ENCODE results near the gene MAK.
A peak's percentile ranks its signal among the peaks of the same experiment; 100 is the strongest.
"Not testable (repeated sequence)": the region's sequence is repeated elsewhere in the genome, so short reads cannot be mapped to it uniquely, and the experiment has no call there.

Gene MAK

DNA sequence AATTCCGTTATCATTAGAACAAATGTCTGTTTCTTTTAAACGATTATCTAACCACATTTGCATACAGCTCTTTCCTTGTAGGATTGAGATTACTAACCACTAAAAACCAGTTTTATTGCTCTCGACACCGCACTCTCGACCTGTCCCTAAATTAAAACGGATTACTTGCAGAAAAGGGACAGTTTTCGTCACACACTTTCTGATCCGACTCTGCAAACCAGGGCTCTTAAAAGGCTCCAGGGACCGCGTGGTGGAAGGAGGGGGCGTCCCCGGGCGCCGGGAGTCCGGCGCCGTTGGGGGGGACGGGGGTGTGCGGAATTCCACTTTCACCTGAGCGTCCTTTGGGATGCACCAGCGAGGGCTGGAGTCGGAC lies 731 bp downstream of the MAK start:
- peaks cover 27% of the 10 kb centered on the region for H3K4me1 Mint-ChIP-seq (ENCODE audit: low read depth)
- peak overlapping the region; percentile 98 for H3K27ac Mint-ChIP-seq
- peak overlapping the region; percentile 75 for H3K4me3 Mint-ChIP-seq
- H3K36me3 Mint-ChIP-seq (ENCODE audit: low read depth) = no peaks in the 10 kb centered on the region
- peaks cover 6% of the 10 kb centered on the region for H3K9me3 Mint-ChIP-seq
- H3K27me3 Mint-ChIP-seq = peaks cover 74% of the 10 kb centered on the region
- peak; percentile 44 for DNase-seq

DNA sequence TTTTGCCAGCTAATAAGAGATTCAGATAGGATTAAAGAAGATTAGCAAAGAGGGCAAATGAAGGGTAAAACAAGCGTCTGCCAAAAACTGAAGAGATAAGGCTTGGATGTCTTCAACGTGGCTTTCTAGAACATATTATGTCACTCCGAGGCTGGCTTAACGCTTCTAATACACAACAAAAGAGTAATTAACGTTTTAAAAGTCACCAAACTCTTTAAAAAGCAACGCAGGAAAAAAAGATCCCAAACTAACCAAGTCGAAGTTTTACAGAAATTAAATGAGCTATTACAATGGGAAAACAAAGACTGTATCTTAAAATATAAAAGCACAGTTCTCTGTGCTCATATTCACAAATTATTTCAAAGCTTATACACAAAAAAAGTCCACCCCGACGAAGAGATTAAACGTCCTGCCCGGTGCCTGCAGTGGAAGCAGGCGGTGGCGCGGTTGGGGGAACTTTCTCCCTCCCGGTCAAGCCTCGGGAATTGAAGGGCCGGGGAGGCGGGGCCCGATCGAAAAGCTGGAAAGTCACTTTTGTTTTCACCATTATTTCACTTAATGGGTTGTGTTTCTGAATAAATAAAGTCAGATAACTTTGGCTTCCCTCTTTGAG lies 1.2 kb downstream of the MAK start:
- peak overlapping the region; percentile 74 for H3K27ac Mint-ChIP-seq

GRCh38 chr6:10834823-10835222 lies 3.5 kb downstream of the MAK start:
- H3K27me3 Mint-ChIP-seq = peaks cover 52% of the 10 kb centered on the region
- H3K9me3 Mint-ChIP-seq = peaks cover 6% of the 10 kb centered on the region

More for the DNA sequence above, 1.2 kb downstream of the MAK start:
- Mint-ChIP-seq H3K27me3 (peaks cover 70% of the 10 kb centered on the region), H3K36me3 (ENCODE audit: low read depth) (no peaks in the 10 kb centered on the region), H3K9me3 (peaks cover 6% of the 10 kb centered on the region), H3K4me3 (peak overlapping the region; percentile 75), H3K4me1 (ENCODE audit: low read depth) (peaks cover 27% of the 10 kb centered on the region)
- peak; percentile 36 for DNase-seq

DNA sequence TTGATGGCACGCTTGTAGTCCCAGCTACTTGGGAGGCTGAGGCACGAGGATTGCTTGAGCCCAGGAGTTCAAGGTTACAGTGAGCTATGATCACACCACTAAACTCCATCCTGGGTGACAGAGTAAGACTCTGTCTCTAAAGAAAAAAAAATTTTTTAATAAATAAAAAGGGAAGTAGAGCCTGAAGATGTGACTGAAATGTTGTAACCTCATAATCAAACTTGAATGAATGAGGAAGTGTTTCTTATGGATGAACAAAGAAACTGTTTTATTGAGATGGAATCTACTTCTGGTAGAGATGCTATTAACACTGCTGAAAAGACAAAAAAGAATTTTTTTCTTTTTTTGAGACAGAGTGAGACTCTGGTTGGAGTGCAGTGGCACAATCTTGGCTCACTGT lies 6.7 kb downstream of the MAK start:
- Mint-ChIP-seq H3K36me3 (ENCODE audit: low read depth) (peaks cover 6% of the 10 kb centered on the region), H3K4me3 (no peak overlapping the region), H3K9me3 (peaks cover 6% of the 10 kb centered on the region), H3K4me1 (ENCODE audit: low read depth) (no peaks in the 10 kb centered on the region), H3K27ac (no peak overlapping the region), H3K27me3 (peaks cover 28% of the 10 kb centered on the region)
- no peak for DNase-seq

More at GRCh38 chr6:10834823-10835222, 3.5 kb downstream of the MAK start:
- Mint-ChIP-seq H3K27ac (no peak overlapping the region), H3K4me1 (ENCODE audit: low read depth) (peaks cover 23% of the 10 kb centered on the region), H3K4me3 (no peak overlapping the region), H3K36me3 (ENCODE audit: low read depth) (no peaks in the 10 kb centered on the region)
- no peak for DNase-seq

GRCh38 chr6:10824819-10825218 lies 13.5 kb downstream of the MAK start:
- Mint-ChIP-seq H3K4me1 (ENCODE audit: low read depth) (no peaks in the 10 kb centered on the region), H3K27me3 (no peaks in the 10 kb centered on the region), H3K36me3 (ENCODE audit: low read depth) (peaks cover 11% of the 10 kb centered on the region), H3K9me3 (no peaks in the 10 kb centered on the region), H3K4me3 (no peak overlapping the region), H3K27ac (no peak overlapping the region)
- DNase-seq = no peak

DNA sequence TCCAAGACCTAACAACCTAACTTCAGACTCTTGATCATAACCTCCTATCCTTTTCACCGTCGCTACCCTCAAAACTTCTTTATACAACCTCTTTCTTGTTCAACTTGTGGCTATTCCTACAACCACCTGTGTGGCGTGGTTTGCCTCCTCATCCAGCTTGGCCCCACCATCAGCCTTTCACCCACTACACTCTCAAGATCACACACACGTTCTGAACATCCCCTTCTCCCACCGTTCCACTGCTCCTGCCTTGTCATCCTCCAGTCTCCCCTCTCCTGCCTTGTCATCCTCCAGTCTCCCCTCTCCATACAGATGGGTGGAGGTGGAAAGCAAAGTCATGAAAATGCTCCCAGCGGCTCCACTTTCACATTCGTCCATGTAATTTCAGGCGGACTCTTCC lies 14.0 kb downstream of the MAK start:
- Mint-ChIP-seq H3K27me3 (no peaks in the 10 kb centered on the region), H3K4me3 (no peak overlapping the region), H3K36me3 (ENCODE audit: low read depth) (peaks cover 10% of the 10 kb centered on the region), H3K27ac (no peak overlapping the region), H3K4me1 (ENCODE audit: low read depth) (no peaks in the 10 kb centered on the region), H3K9me3 (no peaks in the 10 kb centered on the region)
- no peak for DNase-seq

GRCh38 chr6:10814176-10814575 lies 24.2 kb downstream of the MAK start:
- not testable (repeated sequence) for H3K9me3 Mint-ChIP-seq; H3K27ac Mint-ChIP-seq; DNase-seq; H3K4me3 Mint-ChIP-seq; H3K27me3 Mint-ChIP-seq; H3K4me1 Mint-ChIP-seq (ENCODE audit: low read depth); H3K36me3 Mint-ChIP-seq (ENCODE audit: low read depth)

GRCh38 chr6:10809098-10809497 lies 29.2 kb downstream of the MAK start:
- Mint-ChIP-seq H3K4me1 (ENCODE audit: low read depth) (peaks cover 3% of the 10 kb centered on the region), H3K4me3 (no peak overlapping the region), H3K27ac (no peak overlapping the region), H3K36me3 (ENCODE audit: low read depth) (peaks cover 12% of the 10 kb centered on the region), H3K9me3 (no peaks in the 10 kb centered on the region), H3K27me3 (no peaks in the 10 kb centered on the region)
- DNase-seq = no peak

GRCh38 chr6:10808376-10808775 lies 30.0 kb downstream of the MAK start:
- Mint-ChIP-seq H3K4me1 (ENCODE audit: low read depth) (peaks cover 3% of the 10 kb centered on the region), H3K36me3 (ENCODE audit: low read depth) (peaks cover 12% of the 10 kb centered on the region), H3K4me3 (no peak overlapping the region), H3K27me3 (no peaks in the 10 kb centered on the region), H3K9me3 (no peaks in the 10 kb centered on the region), H3K27ac (no peak overlapping the region)
- no peak for DNase-seq

GRCh38 chr6:10801224-10801848 lies 37.0 kb downstream of the MAK start:
- peaks cover 3% of the 10 kb centered on the region for H3K4me1 Mint-ChIP-seq (ENCODE audit: low read depth)
- no peaks in the 10 kb centered on the region for H3K9me3 Mint-ChIP-seq
- H3K27ac Mint-ChIP-seq = no peak overlapping the region
- peaks cover 7% of the 10 kb centered on the region for H3K36me3 Mint-ChIP-seq (ENCODE audit: low read depth)
- H3K4me3 Mint-ChIP-seq = no peak overlapping the region
- no peaks in the 10 kb centered on the region for H3K27me3 Mint-ChIP-seq
- DNase-seq = peak; percentile 66

DNA sequence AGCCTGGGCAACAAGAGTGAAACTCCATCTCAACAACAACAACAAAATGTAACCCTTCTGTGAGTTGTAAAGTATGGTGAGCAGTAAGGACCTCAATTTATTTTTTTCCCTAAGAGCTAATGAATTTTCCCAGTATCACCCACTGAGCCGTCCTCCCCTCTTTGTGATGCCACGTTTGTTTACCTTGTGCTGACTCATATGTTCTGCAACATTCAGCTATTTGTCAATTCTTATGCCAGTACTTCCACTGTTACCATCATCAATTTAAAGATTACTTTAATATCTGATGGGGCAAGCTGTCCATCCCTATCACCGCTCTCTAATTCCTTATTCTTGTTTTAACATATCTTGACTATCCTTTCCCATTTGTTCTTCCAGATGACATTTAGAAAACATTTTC lies 37.5 kb downstream of the MAK start:
- H3K4me1 Mint-ChIP-seq (ENCODE audit: low read depth) = peaks cover 2% of the 10 kb centered on the region
- peaks cover 6% of the 10 kb centered on the region for H3K36me3 Mint-ChIP-seq (ENCODE audit: low read depth)
- no peaks in the 10 kb centered on the region for H3K27me3 Mint-ChIP-seq
- no peak overlapping the region for H3K27ac Mint-ChIP-seq
- no peak for DNase-seq
- H3K9me3 Mint-ChIP-seq = no peaks in the 10 kb centered on the region
- no peak overlapping the region for H3K4me3 Mint-ChIP-seq

DNA sequence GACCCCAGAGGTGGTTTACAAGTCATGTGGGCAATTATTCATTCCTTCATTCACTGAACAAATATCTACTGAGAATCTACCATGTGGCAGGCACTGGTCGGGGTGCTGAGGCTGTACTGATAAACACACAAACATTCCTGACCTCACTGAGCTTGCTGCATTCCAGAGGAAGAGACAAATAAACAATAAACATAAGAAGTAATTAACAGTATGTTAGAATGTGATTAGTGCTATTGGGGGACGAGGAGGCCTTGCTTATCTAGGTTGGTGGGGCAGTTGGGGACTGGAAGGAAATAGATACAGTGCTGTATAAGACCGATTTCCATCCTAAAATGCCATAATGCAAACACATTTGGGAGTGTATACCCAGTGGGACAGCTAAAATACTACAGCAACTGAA lies 44.1 kb downstream of the MAK start:
- peaks cover 30% of the 10 kb centered on the region for H3K36me3 Mint-ChIP-seq (ENCODE audit: low read depth)
- no peaks in the 10 kb centered on the region for H3K9me3 Mint-ChIP-seq
- H3K4me3 Mint-ChIP-seq = no peak overlapping the region
- H3K27ac Mint-ChIP-seq = no peak overlapping the region
- H3K4me1 Mint-ChIP-seq (ENCODE audit: low read depth) = peaks cover 4% of the 10 kb centered on the region
- DNase-seq = no peak
- H3K27me3 Mint-ChIP-seq = no peaks in the 10 kb centered on the region

DNA sequence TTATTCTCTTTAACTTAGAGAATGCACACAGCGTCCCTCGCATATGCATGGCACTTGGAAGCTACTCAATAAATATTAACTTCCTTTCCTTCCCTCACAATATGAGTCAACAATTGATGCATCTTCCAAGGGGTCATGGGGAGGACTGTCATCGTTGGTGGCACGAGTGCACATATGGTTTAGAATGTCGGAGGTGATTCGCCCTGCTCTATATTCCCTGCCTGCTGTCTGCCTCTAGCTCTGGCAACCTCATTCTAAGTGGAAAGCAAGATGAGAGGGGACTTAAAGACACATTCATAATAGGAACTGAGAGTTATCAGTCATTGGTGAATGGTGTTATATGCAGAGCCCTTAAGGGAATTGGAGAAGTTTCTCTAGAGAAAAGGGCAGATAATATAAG lies 44.6 kb downstream of the MAK start:
- no peak for DNase-seq
- peaks cover 35% of the 10 kb centered on the region for H3K36me3 Mint-ChIP-seq (ENCODE audit: low read depth)
- H3K27me3 Mint-ChIP-seq = no peaks in the 10 kb centered on the region
- H3K4me1 Mint-ChIP-seq (ENCODE audit: low read depth) = peaks cover 4% of the 10 kb centered on the region
- H3K27ac Mint-ChIP-seq = no peak overlapping the region
- no peak overlapping the region for H3K4me3 Mint-ChIP-seq
- H3K9me3 Mint-ChIP-seq = no peaks in the 10 kb centered on the region

DNA sequence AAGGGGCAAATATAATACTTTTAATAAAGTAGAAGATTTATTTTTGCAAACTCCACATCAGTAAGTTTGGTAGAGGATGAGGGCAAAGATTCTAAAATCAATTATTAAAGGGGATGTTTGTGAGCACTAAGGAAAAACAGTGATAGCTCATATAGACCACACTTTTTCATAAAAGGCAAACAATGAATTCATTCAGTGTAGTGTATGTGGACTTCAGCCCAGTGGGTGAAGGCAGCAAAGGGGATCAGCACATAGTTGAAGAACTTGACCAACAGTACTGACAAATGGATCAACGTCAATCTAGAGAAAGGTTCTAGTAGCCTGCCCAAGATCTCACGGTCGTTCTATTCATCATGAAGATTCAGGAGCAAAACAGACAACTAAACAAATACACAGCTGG lies 45.3 kb downstream of the MAK start:
- H3K27me3 Mint-ChIP-seq = no peaks in the 10 kb centered on the region
- no peaks in the 10 kb centered on the region for H3K9me3 Mint-ChIP-seq
- H3K4me1 Mint-ChIP-seq (ENCODE audit: low read depth) = peaks cover 4% of the 10 kb centered on the region
- no peak overlapping the region for H3K27ac Mint-ChIP-seq
- peaks cover 36% of the 10 kb centered on the region for H3K36me3 Mint-ChIP-seq (ENCODE audit: low read depth)
- DNase-seq = no peak
- H3K4me3 Mint-ChIP-seq = no peak overlapping the region

- Mint-ChIP-seq H3K36me3 (ENCODE audit: low read depth) (peaks cover 36% of the 10 kb centered on the region), H3K4me3 (no peak overlapping the region), H3K9me3 (no peaks in the 10 kb centered on the region), H3K4me1 (ENCODE audit: low read depth) (peaks cover 4% of the 10 kb centered on the region), H3K27me3 (no peaks in the 10 kb centered on the region), H3K27ac (no peak overlapping the region)
- DNase-seq = no peak
Observed at GRCh38 chr6:10792101-10792500, 46.2 kb downstream of the MAK start.

Data from activated T-cell treated with anti-CD3 and anti-CD28 coated beads, Interleukin-2, amount 50 U/mL, for 24 hours (primary cell).